Measurements from ENCODE around the gene FCGR3A.
"Not testable (repeated sequence)": the region's sequence is repeated elsewhere in the genome, so short reads cannot be mapped to it uniquely, and the experiment has no call there.

DNA sequence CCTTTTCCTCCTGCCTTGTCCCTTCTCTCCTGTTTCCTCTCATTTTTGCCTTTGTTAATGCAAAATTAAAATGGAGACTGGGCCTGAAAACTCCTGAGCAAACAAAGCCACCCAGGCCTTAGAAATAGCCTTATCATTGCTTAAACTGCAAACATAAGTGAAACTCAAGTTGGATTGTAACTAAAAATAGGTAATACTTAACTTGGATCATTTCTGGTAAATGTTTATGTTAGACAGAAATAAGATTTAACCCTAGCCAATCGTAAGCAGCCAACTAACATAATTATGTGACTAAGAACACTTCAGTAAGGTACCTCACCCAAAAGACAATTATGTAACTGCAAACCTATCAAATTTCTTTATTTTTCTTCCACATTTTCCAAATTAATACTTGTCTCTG is 35.7 kb downstream of the FCGR3A start:
- TF ChIP-seq CTCF (IDR thresholded peaks at IDR 0.05); EZH2 (IDR thresholded peaks at IDR 0.05; ENCODE audit: borderline replicate concordance, insufficient read depth, low read depth, low read length, poor library complexity, severe bottlenecking): not testable (repeated sequence)

All from B cell (primary cell).